ENCODE measurements around the gene CABLES2. TPM values are rescaled to one million over a fixed set of nuclear protein-coding genes. Genes with fewer than 3 reads are reported as not detected.

CABLES2 gene
- total and polyA plus RNA-seq, 10 of the 15 experiments (the other 5 are each of a cell fraction or from before 2014, with no cell fraction given): 2.2 to 14.9 (median 5.3) TPM

DNA sequence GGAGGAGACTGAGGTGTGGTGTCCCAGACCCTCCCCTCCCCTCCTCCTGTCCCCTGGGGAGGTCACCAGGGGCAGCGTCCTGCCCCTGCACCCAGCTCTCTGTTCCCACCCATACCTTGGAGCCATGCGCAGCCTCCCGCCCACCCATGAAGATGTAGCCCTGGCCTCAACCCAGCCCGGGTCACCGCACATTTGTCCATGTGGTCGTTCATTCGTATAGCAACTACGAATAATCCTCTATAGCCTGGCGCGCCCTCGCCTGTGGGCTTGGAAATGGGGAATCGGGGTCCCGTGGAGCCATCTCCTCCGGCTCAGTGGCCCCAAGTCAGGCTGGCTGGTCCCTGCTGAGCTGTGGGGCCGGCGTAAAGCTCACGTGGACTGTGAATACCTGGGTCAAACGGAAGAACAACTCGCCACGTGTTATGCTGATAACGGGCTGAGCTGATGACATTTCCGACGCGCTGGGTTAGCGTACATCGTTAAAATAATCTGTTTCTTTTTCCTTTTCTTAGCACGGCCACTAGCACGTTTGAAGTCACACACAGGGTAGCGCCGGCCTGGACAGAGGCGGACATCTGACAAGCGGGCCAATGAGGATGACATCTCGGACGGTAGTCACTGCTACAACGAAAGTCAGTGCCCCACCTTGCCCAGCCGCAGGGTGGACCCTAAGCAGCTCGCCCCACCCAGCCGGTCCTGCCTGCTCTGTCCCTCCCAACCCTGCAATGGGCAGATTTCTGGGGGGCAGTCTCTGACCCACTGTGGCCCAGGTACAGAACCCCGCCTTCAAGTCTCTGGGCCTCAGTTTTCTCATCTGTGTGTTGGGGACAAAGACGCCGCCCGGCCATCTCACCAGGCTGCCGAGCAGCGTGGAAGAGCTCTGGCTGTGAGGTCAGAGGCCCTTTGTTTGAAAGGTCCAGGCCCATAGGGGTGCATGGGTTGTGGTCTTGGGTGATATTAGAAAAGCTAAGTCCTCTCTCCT lies 40.1 kb upstream of the CABLES2 start:
- Histone ChIP-seq H3K36me3 (ENCODE audit: control insufficient read depth in 2 of 2, insufficient read depth in 2 of 2, low read length in 1 of 2) (no peaks in the 10 kb centered on the region), H3K9ac (ENCODE audit: control insufficient read depth, insufficient read depth, low read length) (no peak overlapping the region), H3K4me1 (ENCODE audit: control insufficient read depth, insufficient read depth, low read length) (no peaks in the 10 kb centered on the region), H3K79me2 (ENCODE audit: control insufficient read depth, insufficient read depth, low read length) (no peaks in the 10 kb centered on the region), H2AFZ (ENCODE audit: control insufficient read depth, low read depth, low read length) (no peak overlapping the region), H3K27ac (ENCODE audit: control insufficient read depth, insufficient read depth) (no peak overlapping the region), H3K9me3 (replicated peaks; ENCODE audit: control insufficient read depth, insufficient read depth, low read length) (no peaks in the 10 kb centered on the region), H3K4me3 (no peak overlapping the region), H4K20me1 (ENCODE audit: control insufficient read depth, insufficient read depth) (no peaks in the 10 kb centered on the region), H3K4me2 (ENCODE audit: control insufficient read depth, insufficient read depth) (no peak overlapping the region), H3K27me3 (replicated peaks in 1 of 2; ENCODE audit: control insufficient read depth in 2 of 2, insufficient read depth in 2 of 2, low read length in 1 of 2) (peaks cover 0 to under 1% of the 10 kb centered on the region in 2 experiments; a peak in 2 of 4 replicates)
- FAIRE-seq (no peak), DNase-seq (ENCODE audit: low read depth, low spot score) (no peak), ATAC-seq (no peak)
- ChIA-PET SMC1A (ENCODE audit: uncharacterized antibody, unreplicated experiment) (no interaction called here), RAD21 (ENCODE audit: unreplicated experiment) (no interaction called here), CTCF (interaction anchor here (0.6 kb wide), 1 partner anchor 525 kb away, joined by 3 read pairs; no protein-coding TSS in a partner anchor), POLR2A (no interaction called here)
- no TSS peak for BruUV-seq (replicated peaks)
- intact Hi-C loops (cut with micrococcal nuclease; ENCODE audit: unreplicated experiment): no loop called here
- no peak for TF ChIP-seq POLR2A (IDR thresholded peaks at IDR 0.05; ENCODE audit: low read depth, low read length)
- TF ChIP-seq LARP7 (IDR thresholded peaks at IDR 0.05): no peak
- no peak for TF ChIP-seq SIX5 (IDR thresholded peaks at IDR 0.05; ENCODE audit: low read depth, low read length, severe bottlenecking)
- no peak for TF ChIP-seq ASH2L (IDR thresholded peaks at IDR 0.05; ENCODE audit: borderline replicate concordance, low read depth)
- no peak for TF ChIP-seq IKZF2 (IDR thresholded peaks at IDR 0.05)
- no peak for TF ChIP-seq RELA (IDR thresholded peaks at IDR 0.05; ENCODE audit: borderline replicate concordance, partially characterized antibody)
- TF ChIP-seq SUZ12 (IDR thresholded peaks at IDR 0.05; ENCODE audit: unreplicated experiment): no peak
- TF ChIP-seq, protein P1, sequence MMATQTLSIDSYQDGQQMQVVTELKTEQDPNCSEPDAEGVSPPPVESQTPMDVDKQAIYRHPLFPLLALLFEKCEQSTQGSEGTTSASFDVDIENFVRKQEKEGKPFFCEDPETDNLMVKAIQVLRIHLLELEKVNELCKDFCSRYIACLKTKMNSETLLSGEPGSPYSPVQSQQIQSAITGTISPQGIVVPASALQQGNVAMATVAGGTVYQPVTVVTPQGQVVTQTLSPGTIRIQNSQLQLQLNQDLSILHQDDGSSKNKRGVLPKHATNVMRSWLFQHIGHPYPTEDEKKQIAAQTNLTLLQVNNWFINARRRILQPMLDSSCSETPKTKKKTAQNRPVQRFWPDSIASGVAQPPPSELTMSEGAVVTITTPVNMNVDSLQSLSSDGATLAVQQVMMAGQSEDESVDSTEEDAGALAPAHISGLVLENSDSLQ (IDR thresholded peaks at IDR 0.05): no peak
- no peak for TF ChIP-seq CBX5 (IDR thresholded peaks at IDR 0.05; ENCODE audit: low read depth)
- TF ChIP-seq FOXM1 (IDR thresholded peaks at IDR 0.05; ENCODE audit: low read depth, low read length): no peak
- in situ Hi-C loops (cut with MboI): no loop called here
- WGBS (ENCODE audit: insufficient coverage, insufficient replicate concordance, low lambda C conversion rate, missing lambda C conversion rate): 63% methylated on average over 42 of the region's 44 CpGs
